DND-41 (cell line): ENCODE measurements around the gene IKBKE.

ENCODE experiments used
- ATAC-seq: fragments of 200-7000 bp; cut with Tn5 transposase; 3 replicates; pipeline ENCODE4 v1.9.1; 2021; ENCODE audit warnings: low read depth; ENCODE audit not compliant: insufficient read depth
- DNase-seq: peaks from one replicate; pipeline ENCODE4 v3.0.0-alpha.2; 2020
- H2AFZ ChIP-seq: 2 replicates; pipeline ENCODE4 v1.6.0; 2012; ENCODE audit warnings: low read depth, low read length
- H3K27ac ChIP-seq: 2 replicates; pipeline ENCODE4 v1.5.1; 2012; ENCODE audit warnings: low read length, inconsistent platforms
- H3K27me3 ChIP-seq: fragments of 200-600 bp; sonication (generic); 2 replicates; pipeline ENCODE4 v1.6.0; 2012; ENCODE audit warnings: low read length, mild to moderate bottlenecking, inconsistent platforms; ENCODE audit not compliant: insufficient read depth, poor library complexity
- H3K36me3 ChIP-seq: 2 replicates; pipeline ENCODE4 v1.5.1; 2012; ENCODE audit warnings: low read length, inconsistent platforms; ENCODE audit not compliant: insufficient read depth
- H3K4me1 ChIP-seq: 2 replicates; pipeline ENCODE4 v1.5.1; 2012; ENCODE audit warnings: mild to moderate bottlenecking, low read length; ENCODE audit not compliant: insufficient read depth
- H3K4me2 ChIP-seq: 2 replicates; pipeline ENCODE4 v1.6.0; 2012; ENCODE audit warnings: mild to moderate bottlenecking, moderate library complexity, low read length, inconsistent platforms; ENCODE audit not compliant: insufficient read depth
- H3K4me3 ChIP-seq, 2 experiments: fragments of 200-600 bp in 1 of 2; shearing (Covaris generic) in 1 of 2; 2 replicates each; pipeline ENCODE4 v1.5.1; 2012 to 2016; ENCODE audit warnings: inconsistent platforms in 2 of 2, low read length in 2 of 2, mild to moderate bottlenecking in 2 of 2, low read depth in 1 of 2, moderate library complexity in 1 of 2
- H3K79me2 ChIP-seq: 2 replicates; pipeline ENCODE4 v1.6.0; 2012; ENCODE audit warnings: low read length, inconsistent platforms; ENCODE audit not compliant: insufficient read depth
- H3K9ac ChIP-seq: 2 replicates; pipeline ENCODE4 v1.6.0; 2012; ENCODE audit warnings: low read depth, mild to moderate bottlenecking, inconsistent platforms, low read length, moderate library complexity
- H3K9me3 ChIP-seq: 2 replicates; pipeline ENCODE4 v1.5.1; 2012; ENCODE audit warnings: low read length, moderate library complexity, mild to moderate bottlenecking, inconsistent platforms; ENCODE audit not compliant: insufficient read depth, severe bottlenecking
- H4K20me1 ChIP-seq: 2 replicates; pipeline ENCODE4 v1.6.0; 2012; ENCODE audit warnings: low read length; ENCODE audit not compliant: insufficient read depth
- EZH2 ChIP-seq: IDR thresholded peaks from 3 replicates; pipeline ENCODE4 v1.6.1; 2012; ENCODE audit warnings: borderline replicate concordance, low read depth, mild to moderate bottlenecking, moderate library complexity, low read length, inconsistent platforms; ENCODE audit not compliant: severe bottlenecking
- TF ChIP-seq, protein P1 (sequence below): IDR thresholded peaks from 2 replicates; pipeline ENCODE4 v1.5.1; 2012; ENCODE audit warnings: borderline replicate concordance, low read length, moderate library complexity, mild to moderate bottlenecking; ENCODE audit not compliant: poor library complexity, severe bottlenecking; ENCODE audit errors: extremely low read depth

Gene IKBKE

GRCh38 chr1:206467915-206468314, 2.4 kb upstream of the IKBKE start:
- Histone ChIP-seq H3K36me3 (peaks cover 3% of the 10 kb centered on the region; the same call in 1 of the 2 replicates), H3K4me3 (no peak overlapping the region), H3K27me3 (no peaks in the 10 kb centered on the region), H3K4me2 (no peak overlapping the region), H3K79me2 (peaks cover 16% of the 10 kb centered on the region), H3K9ac (no peak overlapping the region), H2AFZ (no peak overlapping the region), H3K27ac (no peak overlapping the region), H3K4me1 (peaks cover 33% of the 10 kb centered on the region), H4K20me1 (no peaks in the 10 kb centered on the region), H3K9me3 (no peaks in the 10 kb centered on the region)
- no peak for TF ChIP-seq EZH2
- TF ChIP-seq, protein P1, sequence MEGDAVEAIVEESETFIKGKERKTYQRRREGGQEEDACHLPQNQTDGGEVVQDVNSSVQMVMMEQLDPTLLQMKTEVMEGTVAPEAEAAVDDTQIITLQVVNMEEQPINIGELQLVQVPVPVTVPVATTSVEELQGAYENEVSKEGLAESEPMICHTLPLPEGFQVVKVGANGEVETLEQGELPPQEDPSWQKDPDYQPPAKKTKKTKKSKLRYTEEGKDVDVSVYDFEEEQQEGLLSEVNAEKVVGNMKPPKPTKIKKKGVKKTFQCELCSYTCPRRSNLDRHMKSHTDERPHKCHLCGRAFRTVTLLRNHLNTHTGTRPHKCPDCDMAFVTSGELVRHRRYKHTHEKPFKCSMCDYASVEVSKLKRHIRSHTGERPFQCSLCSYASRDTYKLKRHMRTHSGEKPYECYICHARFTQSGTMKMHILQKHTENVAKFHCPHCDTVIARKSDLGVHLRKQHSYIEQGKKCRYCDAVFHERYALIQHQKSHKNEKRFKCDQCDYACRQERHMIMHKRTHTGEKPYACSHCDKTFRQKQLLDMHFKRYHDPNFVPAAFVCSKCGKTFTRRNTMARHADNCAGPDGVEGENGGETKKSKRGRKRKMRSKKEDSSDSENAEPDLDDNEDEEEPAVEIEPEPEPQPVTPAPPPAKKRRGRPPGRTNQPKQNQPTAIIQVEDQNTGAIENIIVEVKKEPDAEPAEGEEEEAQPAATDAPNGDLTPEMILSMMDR, result no peak
- DNase-seq (no peak), ATAC-seq (no peak)

GRCh38 chr1:206468571-206468970, 1.7 kb upstream of the IKBKE start:
- H3K9ac ChIP-seq, result no peak overlapping the region

GRCh38 chr1:206469411-206469932, 804 bp upstream of the IKBKE start:
- no peak for TF ChIP-seq EZH2
- TF ChIP-seq, protein P1, result no peak
- ATAC-seq (no peak), DNase-seq (no peak)
- Histone ChIP-seq H3K4me3 (peak overlapping the region in 1 of 2 experiments; percentile 78; a peak in 2 of 4 replicates), H3K27me3 (no peaks in the 10 kb centered on the region), H3K79me2 (peaks cover 16% of the 10 kb centered on the region), H2AFZ (peak overlapping the region; percentile 86), H4K20me1 (no peaks in the 10 kb centered on the region), H3K9ac (peak overlapping the region; percentile 67), H3K4me1 (peaks cover 33% of the 10 kb centered on the region), H3K4me2 (peak overlapping the region; percentile 75), H3K36me3 (peaks cover 15% of the 10 kb centered on the region), H3K9me3 (no peaks in the 10 kb centered on the region), H3K27ac (peak overlapping the region; percentile 82; the same call in 1 of the 2 replicates)

More at GRCh38 chr1:206468571-206468970, 1.7 kb upstream of the IKBKE start:
- Histone ChIP-seq H4K20me1 (no peaks in the 10 kb centered on the region), H3K9me3 (no peaks in the 10 kb centered on the region), H3K27me3 (no peaks in the 10 kb centered on the region), H3K79me2 (peaks cover 16% of the 10 kb centered on the region), H3K4me3 (no peak overlapping the region), H2AFZ (no peak overlapping the region), H3K4me2 (no peak overlapping the region), H3K4me1 (peaks cover 33% of the 10 kb centered on the region), H3K27ac (no peak overlapping the region), H3K36me3 (peaks cover 9% of the 10 kb centered on the region; the same call in 1 of the 2 replicates)
- ATAC-seq, result no peak
- no peak for DNase-seq
- TF ChIP-seq, protein P1, result no peak
- no peak for TF ChIP-seq EZH2
